Activated CD8-positive, alpha-beta T cell treated with anti-CD3 and anti-CD28 coated beads for 36 hours (primary cell): Measurements from ENCODE around the gene AGRN. TPM values are rescaled to one million over a fixed set of nuclear protein-coding genes. Genes with fewer than 3 reads are reported as not detected.

ENCODE experiments used
- ATAC-seq: fragments of 200-7000 bp; cut with Tn5 transposase; one replicate; pipeline ENCODE4 v1.10.0; 2021; ENCODE audit warnings: mild to moderate bottlenecking, moderate library complexity
- CTCF ChIA-PET: fragments of 350-600 bp; sonication (Branson Sonifier 250); formaldehyde crosslinking; loops from one replicate; lab custom pipeline; 2021; ENCODE audit warnings: antibody characterized with exemption; lab: Charles Lee
- POLR2A ChIA-PET: fragments of 350-600 bp; sonication (Branson Sonifier 250); formaldehyde crosslinking; loops from one replicate; lab custom pipeline; 2021; ENCODE audit warnings: antibody characterized with exemption; lab: Charles Lee
- DNase-seq: peaks from one replicate; pipeline ENCODE4 v3.0.0-alpha.2; 2020
- H3K27ac Mint-ChIP-seq: one replicate; pipeline ENCODE4 v1.8.0; 2021; ENCODE audit warnings: mild to moderate bottlenecking, mixed read lengths
- H3K27me3 Mint-ChIP-seq: one replicate; pipeline ENCODE4 v1.8.0; 2021; ENCODE audit warnings: mixed read lengths
- H3K36me3 Mint-ChIP-seq: one replicate; pipeline ENCODE4 v1.8.0; 2021; ENCODE audit warnings: low read depth, mixed read lengths
- H3K4me1 Mint-ChIP-seq: one replicate; pipeline ENCODE4 v1.8.0; 2021; ENCODE audit warnings: low read depth, mixed read lengths
- H3K4me3 Mint-ChIP-seq: one replicate; pipeline ENCODE4 v1.8.0; 2021; ENCODE audit warnings: mild to moderate bottlenecking, moderate library complexity, mixed read lengths
- H3K9me3 Mint-ChIP-seq: one replicate; pipeline ENCODE4 v1.8.0; 2021; ENCODE audit warnings: mixed read lengths
- intact Hi-C: fragments of 100-400 bp; cut with micrococcal nuclease; formaldehyde crosslinking; loops from one replicate; pipeline ENCODE4 v1.10.0; 2022
- total RNA-seq, 2 experiments: library from RNA; stranded (reverse); gene quantifications; one replicate each; pipeline ENCODE4 v1.2.3, GENCODE V29; 2021
- TF ChIP-seq, protein P1 (sequence below): fragments of 200-600 bp; IDR thresholded peaks from one replicate; pipeline ENCODE4 v1.8.0; 2022; ENCODE audit warnings: antibody characterized with exemption, mild to moderate bottlenecking

The AGRN gene
- total RNA-seq, 2 experiments from 2014 or later, result 64.9 to 68.0 TPM

DNA sequence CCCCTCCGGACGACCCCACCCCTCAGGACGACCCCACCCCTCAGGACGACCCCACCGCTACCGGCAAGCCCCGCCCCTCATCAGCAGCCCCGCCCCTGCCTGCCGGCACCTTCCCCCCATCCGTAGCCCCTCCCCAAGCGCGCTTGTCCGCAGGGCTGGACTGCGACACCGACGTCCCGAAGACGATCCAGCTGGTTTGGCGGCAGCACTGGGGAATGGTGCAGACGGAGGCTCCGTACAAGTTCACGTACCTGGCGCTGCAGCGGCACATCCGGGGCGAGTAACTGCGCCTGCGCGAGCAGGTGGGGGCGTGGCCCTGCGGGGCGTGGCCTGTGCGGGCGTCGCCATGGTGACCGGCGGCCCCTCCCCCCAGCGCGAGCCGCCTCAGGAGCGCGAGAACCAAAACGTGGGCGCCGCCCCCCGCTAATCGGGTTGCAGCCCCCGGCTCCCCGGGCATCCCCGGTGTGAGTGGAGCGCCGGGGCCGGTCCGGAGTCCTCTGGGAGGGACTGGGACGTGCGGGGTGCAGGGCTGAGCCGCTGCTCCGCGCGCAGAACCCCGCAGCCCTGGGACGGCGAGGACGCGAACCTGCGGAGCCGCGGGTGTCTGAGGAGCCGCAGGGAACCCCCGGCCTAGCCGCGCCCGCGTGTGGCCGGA is 49.3 kb downstream of the AGRN start:
- Mint-ChIP-seq H3K4me1 (peaks cover 20% of the 10 kb centered on the region), H3K9me3 (no peaks in the 10 kb centered on the region), H3K27ac (peak overlapping the region; percentile 57), H3K4me3 (peak overlapping the region; percentile 73), H3K36me3 (peaks cover 15% of the 10 kb centered on the region), H3K27me3 (peaks cover 2% of the 10 kb centered on the region)
- DNase-seq, result peak; percentile 90
- intact Hi-C loops, result no loop called here
- POLR2A ChIA-PET, result interaction anchor here (1.1 to 1.3 kb wide), 2 partner anchors 10 to 32 kb away, joined by 3 to 4 read pairs; no protein-coding TSS in a partner anchor
- TF ChIP-seq, protein P1, sequence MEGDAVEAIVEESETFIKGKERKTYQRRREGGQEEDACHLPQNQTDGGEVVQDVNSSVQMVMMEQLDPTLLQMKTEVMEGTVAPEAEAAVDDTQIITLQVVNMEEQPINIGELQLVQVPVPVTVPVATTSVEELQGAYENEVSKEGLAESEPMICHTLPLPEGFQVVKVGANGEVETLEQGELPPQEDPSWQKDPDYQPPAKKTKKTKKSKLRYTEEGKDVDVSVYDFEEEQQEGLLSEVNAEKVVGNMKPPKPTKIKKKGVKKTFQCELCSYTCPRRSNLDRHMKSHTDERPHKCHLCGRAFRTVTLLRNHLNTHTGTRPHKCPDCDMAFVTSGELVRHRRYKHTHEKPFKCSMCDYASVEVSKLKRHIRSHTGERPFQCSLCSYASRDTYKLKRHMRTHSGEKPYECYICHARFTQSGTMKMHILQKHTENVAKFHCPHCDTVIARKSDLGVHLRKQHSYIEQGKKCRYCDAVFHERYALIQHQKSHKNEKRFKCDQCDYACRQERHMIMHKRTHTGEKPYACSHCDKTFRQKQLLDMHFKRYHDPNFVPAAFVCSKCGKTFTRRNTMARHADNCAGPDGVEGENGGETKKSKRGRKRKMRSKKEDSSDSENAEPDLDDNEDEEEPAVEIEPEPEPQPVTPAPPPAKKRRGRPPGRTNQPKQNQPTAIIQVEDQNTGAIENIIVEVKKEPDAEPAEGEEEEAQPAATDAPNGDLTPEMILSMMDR, result no peak
- CTCF ChIA-PET, result interaction anchor here (1.0 to 1.2 kb wide), 2 partner anchors 13 to 85 kb away, joined by 3 to 4 read pairs; no protein-coding TSS in a partner anchor
- peak; percentile 55 for ATAC-seq

DNA sequence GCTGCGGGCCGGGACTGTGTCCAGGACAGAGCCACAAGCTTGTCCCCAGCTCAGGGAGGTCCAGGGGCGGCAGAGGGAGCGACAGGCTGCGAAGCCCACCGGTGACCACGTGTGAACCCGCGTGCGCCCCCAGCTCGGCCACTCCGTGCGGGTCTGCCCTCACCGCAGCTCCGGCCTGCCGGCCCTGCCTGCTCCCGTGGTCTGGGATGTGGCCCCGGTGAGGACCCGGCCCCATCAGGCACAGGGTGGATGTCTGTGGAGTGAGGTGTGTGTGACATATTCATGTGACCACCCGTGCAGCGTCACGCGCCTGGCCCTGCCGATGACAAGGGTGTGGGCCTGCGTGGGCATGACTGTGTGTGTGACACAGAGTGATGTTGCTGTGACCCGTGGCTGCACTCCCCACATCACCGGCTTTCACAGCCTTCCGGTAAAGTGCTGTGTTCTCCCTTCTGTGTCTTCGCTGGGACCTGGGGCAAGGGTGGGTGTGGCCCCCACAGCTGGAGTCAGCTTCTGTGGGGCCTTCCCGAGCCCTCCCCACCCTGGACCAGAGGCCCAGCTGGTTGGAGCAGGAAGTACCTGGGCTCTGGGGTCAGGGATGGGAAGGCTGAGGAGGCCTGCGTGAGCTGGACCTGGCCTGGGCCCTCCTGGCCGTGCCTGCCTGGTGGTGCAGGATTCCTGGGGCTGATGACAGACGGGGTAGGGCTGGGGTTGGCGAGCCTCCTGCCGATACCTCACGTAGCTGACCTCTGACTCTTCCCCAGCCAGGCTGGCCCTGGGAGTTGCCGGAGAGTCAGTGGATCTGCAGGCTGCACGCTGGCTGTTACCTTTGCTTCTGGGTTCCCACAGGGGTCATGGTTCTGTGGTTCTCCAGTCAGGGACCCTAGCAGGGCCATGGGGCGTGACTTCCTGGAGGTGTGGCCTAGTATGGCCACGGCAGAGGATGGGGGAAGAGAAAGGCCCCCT is 50.1 kb downstream of the AGRN start:
- TF ChIP-seq, protein P1, result no peak
- POLR2A ChIA-PET, result interaction anchor here (0.6 to 1.6 kb wide), 5 partner anchors 10 to 34 kb away, joined by 3 to 5 read pairs (median 4); no protein-coding TSS in a partner anchor
- ATAC-seq (no peak), DNase-seq (peak; percentile 39)
- Mint-ChIP-seq H3K9me3 (no peaks in the 10 kb centered on the region), H3K36me3 (peaks cover 15% of the 10 kb centered on the region), H3K27me3 (peaks cover 7% of the 10 kb centered on the region), H3K27ac (no peak overlapping the region), H3K4me3 (peak overlapping the region; percentile 29), H3K4me1 (peaks cover 17% of the 10 kb centered on the region)
- CTCF ChIA-PET, result interaction anchor here (1.0 to 1.2 kb wide), 2 partner anchors 14 to 86 kb away, joined by 3 to 4 read pairs; no protein-coding TSS in a partner anchor
- intact Hi-C loops, result no loop called here

DNA sequence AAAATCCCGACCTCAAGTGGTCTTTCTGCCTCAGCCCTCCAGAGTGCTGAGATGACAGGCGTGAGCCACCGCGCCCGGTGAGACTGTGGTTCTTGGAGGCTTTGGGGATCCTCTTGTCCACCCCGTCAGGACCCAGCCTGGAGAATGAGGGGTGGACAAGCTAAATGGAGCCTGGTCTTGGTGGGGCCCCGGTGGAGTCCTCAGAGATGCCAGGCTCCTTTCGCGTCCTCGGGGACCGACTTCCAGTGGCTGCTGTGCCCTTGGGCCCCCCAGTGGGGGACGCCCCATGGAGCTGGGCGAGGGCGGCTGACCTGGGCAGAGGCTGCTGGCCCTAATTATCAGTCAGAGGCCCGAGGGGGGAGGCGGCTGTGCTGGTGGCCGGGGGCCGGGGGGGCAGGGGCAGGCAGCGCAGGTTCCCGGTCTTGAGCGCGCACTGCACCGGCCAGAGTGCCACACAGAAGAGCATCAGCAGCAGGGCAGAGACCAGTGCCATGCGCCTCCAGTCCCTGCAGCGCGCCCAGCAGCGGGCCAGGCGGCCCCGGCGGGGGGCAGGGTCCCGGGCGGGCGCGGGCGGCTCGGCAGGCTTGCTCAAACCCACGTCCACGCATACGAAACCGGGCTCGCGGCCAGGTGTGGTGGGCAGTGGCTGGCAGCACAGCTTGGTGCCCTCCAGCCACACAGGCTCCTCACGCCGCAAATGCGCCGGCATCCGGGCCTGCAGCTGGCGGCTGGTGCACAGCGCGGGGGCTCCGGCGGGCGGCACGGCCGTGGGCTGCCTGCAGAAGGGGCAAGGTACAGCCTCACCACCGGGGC is 51.8 kb downstream of the AGRN start:
- peaks cover 7% of the 10 kb centered on the region for H3K27me3 Mint-ChIP-seq
- peaks cover 5% of the 10 kb centered on the region for H3K4me1 Mint-ChIP-seq
- no peak overlapping the region for H3K4me3 Mint-ChIP-seq
- peaks cover 8% of the 10 kb centered on the region for H3K36me3 Mint-ChIP-seq
- POLR2A ChIA-PET, result interaction anchor here (0.5 to 2.2 kb wide), 3 partner anchors 7 to 245 kb away, joined by 4 to 5 read pairs (median 5); no protein-coding TSS in a partner anchor
- DNase-seq (no peak), ATAC-seq (no peak)
- no peak overlapping the region for H3K27ac Mint-ChIP-seq
- intact Hi-C loops, result no loop called here
- TF ChIP-seq, protein P1, result no peak
- CTCF ChIA-PET, result no interaction called here
- no peaks in the 10 kb centered on the region for H3K9me3 Mint-ChIP-seq

GRCh38 chr1:1072299-1072848 is 52.5 kb downstream of the AGRN start:
- Mint-ChIP-seq H3K9me3 (no peaks in the 10 kb centered on the region), H3K27ac (no peak overlapping the region), H3K4me3 (no peak overlapping the region), H3K36me3 (peaks cover 5% of the 10 kb centered on the region), H3K27me3 (peaks cover 7% of the 10 kb centered on the region), H3K4me1 (peaks cover 5% of the 10 kb centered on the region)
- intact Hi-C loops, result no loop called here
- no peak for DNase-seq
- ChIA-PET POLR2A (interaction anchor here (0.9 to 2.2 kb wide), 3 partner anchors 8 to 32 kb away, joined by 3 to 5 read pairs (median 3); no protein-coding TSS in a partner anchor), CTCF (no interaction called here)
- no peak for ATAC-seq
- TF ChIP-seq, protein P1, result no peak
